Measurements from ENCODE around the gene NELL1. TPM values are rescaled to one million over a fixed set of nuclear protein-coding genes. Genes with fewer than 3 reads are reported as not detected.

Gene NELL1
- total and polyA plus RNA-seq, 2 experiments from 2014 or later = 1.6 TPM; not detected in 1

DNA sequence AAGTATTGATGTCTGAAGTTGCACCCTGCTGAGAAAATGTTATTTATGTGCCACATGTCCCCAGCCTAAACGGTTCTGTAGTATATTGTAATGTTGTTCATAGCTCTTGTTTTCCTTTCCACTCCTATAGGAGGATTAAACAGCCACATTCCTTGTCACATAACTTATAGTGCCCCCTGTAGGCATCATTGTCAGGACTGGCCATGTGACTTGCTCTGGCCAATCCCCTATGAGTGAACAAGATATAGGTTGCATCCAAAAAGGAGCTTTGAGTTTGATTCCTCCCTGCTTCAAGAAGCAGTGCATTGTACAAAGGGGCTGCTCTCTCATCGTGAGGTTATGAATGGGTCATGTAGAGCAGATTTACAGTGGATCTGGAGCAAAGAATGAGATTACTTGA is 805.9 kb downstream of the NELL1 start:
- no peaks in the 10 kb centered on the region for H3K36me3 ChIP-seq (ENCODE audit: insufficient read depth)
- DNase-seq (ENCODE audit: low spot score) = peak; percentile 40
- no peaks in the 10 kb centered on the region for H3K36me3 Mint-ChIP-seq (ENCODE audit: low read depth)

DNA sequence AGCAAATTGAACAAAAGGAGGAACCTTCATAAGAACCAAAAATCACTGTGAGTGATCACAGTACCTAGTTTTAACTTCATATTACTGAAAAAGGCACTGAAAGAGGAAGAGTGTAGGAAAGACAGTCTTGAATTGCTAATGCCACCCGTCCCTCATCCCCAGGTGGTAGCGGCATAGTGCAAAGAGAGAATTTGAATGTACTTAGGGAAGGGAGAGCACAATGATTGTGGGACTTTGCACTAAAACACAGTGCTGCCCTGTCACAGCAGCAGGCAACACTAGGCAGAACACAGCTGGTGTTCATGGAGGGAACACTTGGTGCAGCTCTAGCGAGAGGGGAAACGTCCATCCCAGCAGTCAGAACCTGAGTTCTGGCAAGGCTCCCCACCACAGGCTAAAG is 807.2 kb downstream of the NELL1 start:
- Mint-ChIP-seq H3K27ac (no peak overlapping the region; the same call in 1 of the 2 replicates), H3K4me3 (peak overlapping the region; percentile 4; the same call in 1 of the 3 replicates), H3K27me3 (ENCODE audit: insufficient read depth, low read depth, poor library complexity) (no peaks in the 10 kb centered on the region), H3K4me1 (peaks cover 17% of the 10 kb centered on the region), H3K9me3 (no peaks in the 10 kb centered on the region), H3K36me3 (ENCODE audit: low read depth) (no peaks in the 10 kb centered on the region)
- Histone ChIP-seq H3K27me3 (ENCODE audit: insufficient read depth) (no peaks in the 10 kb centered on the region), H3K4me2 (peak overlapping the region; percentile 40), H2AFZ (peak overlapping the region; percentile 79), H3K4me1 (ENCODE audit: insufficient read depth) (peaks cover 11% of the 10 kb centered on the region), H3K79me2 (replicated peaks; ENCODE audit: insufficient read depth) (no peaks in the 10 kb centered on the region), H3F3A (replicated peaks; ENCODE audit: low read depth) (no peaks in the 10 kb centered on the region), H3K27ac (ENCODE audit: low read depth) (no peak overlapping the region), H3K4me3 (no peak overlapping the region), H3K9me2 (ENCODE audit: insufficient read depth) (no peaks in the 10 kb centered on the region), H3K36me3 (ENCODE audit: insufficient read depth) (no peaks in the 10 kb centered on the region), H4K20me1 (replicated peaks; ENCODE audit: insufficient read depth) (no peaks in the 10 kb centered on the region)
- no peak for DNase-seq (ENCODE audit: low spot score)
- ATAC-seq = peak; percentile 31; the same call in 2 of the 3 replicates
- TF ChIP-seq CREB1 (CRISPR knock-in tag; IDR thresholded peaks at IDR 0.05; ENCODE audit: low read depth) (no peak), EZH2 (IDR thresholded peaks at IDR 0.05; ENCODE audit: low read depth, unreplicated experiment) (no peak), EZH2phosphoT487 (IDR thresholded peaks at IDR 0.05; ENCODE audit: unreplicated experiment) (no peak), ZNF331 (CRISPR knock-in tag; IDR thresholded peaks at IDR 0.05; ENCODE audit: low read depth) (no peak), ETS1 (IDR thresholded peaks at IDR 0.05) (no peak), JUNB (IDR thresholded peaks at IDR 0.05; ENCODE audit: unreplicated experiment) (no peak), POLR2AphosphoS5 (IDR thresholded peaks at IDR 0.05; ENCODE audit: low read depth) (no peak), NANOG (IDR thresholded peaks at IDR 0.05; ENCODE audit: borderline replicate concordance) (no peak), STAT1 (IDR thresholded peaks at IDR 0.05; ENCODE audit: unreplicated experiment) (no peak)
- TF ChIP-seq, protein P1, sequence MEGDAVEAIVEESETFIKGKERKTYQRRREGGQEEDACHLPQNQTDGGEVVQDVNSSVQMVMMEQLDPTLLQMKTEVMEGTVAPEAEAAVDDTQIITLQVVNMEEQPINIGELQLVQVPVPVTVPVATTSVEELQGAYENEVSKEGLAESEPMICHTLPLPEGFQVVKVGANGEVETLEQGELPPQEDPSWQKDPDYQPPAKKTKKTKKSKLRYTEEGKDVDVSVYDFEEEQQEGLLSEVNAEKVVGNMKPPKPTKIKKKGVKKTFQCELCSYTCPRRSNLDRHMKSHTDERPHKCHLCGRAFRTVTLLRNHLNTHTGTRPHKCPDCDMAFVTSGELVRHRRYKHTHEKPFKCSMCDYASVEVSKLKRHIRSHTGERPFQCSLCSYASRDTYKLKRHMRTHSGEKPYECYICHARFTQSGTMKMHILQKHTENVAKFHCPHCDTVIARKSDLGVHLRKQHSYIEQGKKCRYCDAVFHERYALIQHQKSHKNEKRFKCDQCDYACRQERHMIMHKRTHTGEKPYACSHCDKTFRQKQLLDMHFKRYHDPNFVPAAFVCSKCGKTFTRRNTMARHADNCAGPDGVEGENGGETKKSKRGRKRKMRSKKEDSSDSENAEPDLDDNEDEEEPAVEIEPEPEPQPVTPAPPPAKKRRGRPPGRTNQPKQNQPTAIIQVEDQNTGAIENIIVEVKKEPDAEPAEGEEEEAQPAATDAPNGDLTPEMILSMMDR (conservative IDR thresholded peaks at IDR 0.05; ENCODE audit: low read depth in 2 of 2) = no peak
- TF ChIP-seq, protein P2, sequence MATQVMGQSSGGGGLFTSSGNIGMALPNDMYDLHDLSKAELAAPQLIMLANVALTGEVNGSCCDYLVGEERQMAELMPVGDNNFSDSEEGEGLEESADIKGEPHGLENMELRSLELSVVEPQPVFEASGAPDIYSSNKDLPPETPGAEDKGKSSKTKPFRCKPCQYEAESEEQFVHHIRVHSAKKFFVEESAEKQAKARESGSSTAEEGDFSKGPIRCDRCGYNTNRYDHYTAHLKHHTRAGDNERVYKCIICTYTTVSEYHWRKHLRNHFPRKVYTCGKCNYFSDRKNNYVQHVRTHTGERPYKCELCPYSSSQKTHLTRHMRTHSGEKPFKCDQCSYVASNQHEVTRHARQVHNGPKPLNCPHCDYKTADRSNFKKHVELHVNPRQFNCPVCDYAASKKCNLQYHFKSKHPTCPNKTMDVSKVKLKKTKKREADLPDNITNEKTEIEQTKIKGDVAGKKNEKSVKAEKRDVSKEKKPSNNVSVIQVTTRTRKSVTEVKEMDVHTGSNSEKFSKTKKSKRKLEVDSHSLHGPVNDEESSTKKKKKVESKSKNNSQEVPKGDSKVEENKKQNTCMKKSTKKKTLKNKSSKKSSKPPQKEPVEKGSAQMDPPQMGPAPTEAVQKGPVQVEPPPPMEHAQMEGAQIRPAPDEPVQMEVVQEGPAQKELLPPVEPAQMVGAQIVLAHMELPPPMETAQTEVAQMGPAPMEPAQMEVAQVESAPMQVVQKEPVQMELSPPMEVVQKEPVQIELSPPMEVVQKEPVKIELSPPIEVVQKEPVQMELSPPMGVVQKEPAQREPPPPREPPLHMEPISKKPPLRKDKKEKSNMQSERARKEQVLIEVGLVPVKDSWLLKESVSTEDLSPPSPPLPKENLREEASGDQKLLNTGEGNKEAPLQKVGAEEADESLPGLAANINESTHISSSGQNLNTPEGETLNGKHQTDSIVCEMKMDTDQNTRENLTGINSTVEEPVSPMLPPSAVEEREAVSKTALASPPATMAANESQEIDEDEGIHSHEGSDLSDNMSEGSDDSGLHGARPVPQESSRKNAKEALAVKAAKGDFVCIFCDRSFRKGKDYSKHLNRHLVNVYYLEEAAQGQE (IDR thresholded peaks at IDR 0.05; ENCODE audit: unreplicated experiment) = no peak

More for the DNA sequence above, 805.9 kb downstream of the NELL1 start:
- no peak overlapping the region for H3K4me2 ChIP-seq
- Mint-ChIP-seq H3K27me3 (ENCODE audit: insufficient read depth, low read depth, poor library complexity) (no peaks in the 10 kb centered on the region), H3K4me3 (no peak overlapping the region), H3K4me1 (peaks cover 17% of the 10 kb centered on the region), H3K27ac (no peak overlapping the region), H3K9me3 (no peaks in the 10 kb centered on the region)
- no peaks in the 10 kb centered on the region for H3K79me2 ChIP-seq (replicated peaks; ENCODE audit: insufficient read depth)
- peaks cover 11% of the 10 kb centered on the region for H3K4me1 ChIP-seq (ENCODE audit: insufficient read depth)
- H4K20me1 ChIP-seq (replicated peaks; ENCODE audit: insufficient read depth) = no peaks in the 10 kb centered on the region
- no peak overlapping the region for H3K4me3 ChIP-seq
- TF ChIP-seq, protein P1 (conservative IDR thresholded peaks at IDR 0.05; ENCODE audit: low read depth in 2 of 2) = peak; percentile 12 to 18; a peak in 1 of 4 replicates
- TF ChIP-seq CREB1 (CRISPR knock-in tag; IDR thresholded peaks at IDR 0.05; ENCODE audit: low read depth) = no peak
- no peaks in the 10 kb centered on the region for H3F3A ChIP-seq (replicated peaks; ENCODE audit: low read depth)
- no peaks in the 10 kb centered on the region for H3K27me3 ChIP-seq (ENCODE audit: insufficient read depth)
- H3K27ac ChIP-seq (ENCODE audit: low read depth) = no peak overlapping the region
- no peak overlapping the region for H2AFZ ChIP-seq
- ATAC-seq = no peak
- no peaks in the 10 kb centered on the region for H3K9me2 ChIP-seq (ENCODE audit: insufficient read depth)

All from GM23338 (cell line).